HEK293T (cell line): ENCODE data around the gene RFXAP.

ENCODE experiments used
- ARNT ChIP-seq: fragments of 450-650 bp; IDR thresholded peaks from 2 replicates; pipeline ENCODE4 v1.6.1; 2017; ENCODE audit warnings: mild to moderate bottlenecking
- BHLHE40 ChIP-seq: fragments of 450-650 bp; IDR thresholded peaks from 2 replicates; pipeline ENCODE4 v1.6.1; 2016; ENCODE audit warnings: mild to moderate bottlenecking, moderate library complexity, borderline replicate concordance
- ELF4 ChIP-seq: fragments of 450-650 bp; IDR thresholded peaks from 2 replicates; pipeline ENCODE4 v1.6.1; 2017; ENCODE audit warnings: antibody characterized with exemption
- HDGF ChIP-seq: fragments of 450-650 bp; IDR thresholded peaks from 2 replicates; pipeline ENCODE4 v1.6.1; 2017; ENCODE audit warnings: antibody characterized with exemption, borderline replicate concordance
- LEF1 ChIP-seq: fragments of 450-650 bp; IDR thresholded peaks from 2 replicates; pipeline ENCODE4 v1.6.1; 2017; ENCODE audit warnings: mild to moderate bottlenecking, borderline replicate concordance
- NFRKB ChIP-seq: fragments of 450-650 bp; IDR thresholded peaks from 2 replicates; pipeline ENCODE4 v1.6.1; 2016; ENCODE audit warnings: mild to moderate bottlenecking, moderate library complexity
- SP1 ChIP-seq: fragments of 450-650 bp; IDR thresholded peaks from 2 replicates; pipeline ENCODE4 v1.6.1; 2017
- SUZ12 ChIP-seq: fragments of 450-650 bp; IDR thresholded peaks from 2 replicates; pipeline ENCODE4 v1.6.1; 2016; ENCODE audit warnings: mild to moderate bottlenecking
- TARDBP ChIP-seq: fragments of 450-650 bp; IDR thresholded peaks from 2 replicates; pipeline ENCODE4 v1.6.1; 2016
- ZNF384 ChIP-seq: fragments of 450-650 bp; IDR thresholded peaks from 2 replicates; pipeline ENCODE4 v1.6.1; 2016

GRCh38 chr13:36862722-36863121, 43.7 kb downstream of the RFXAP start:
- no peak for TF ChIP-seq ARNT
- no peak for TF ChIP-seq HDGF
- TF ChIP-seq SP1: no peak
- TF ChIP-seq TARDBP: no peak
- no peak for TF ChIP-seq SUZ12
- no peak for TF ChIP-seq ELF4
- no peak for TF ChIP-seq LEF1
- TF ChIP-seq NFRKB: no peak
- no peak for TF ChIP-seq BHLHE40
- TF ChIP-seq ZNF384: no peak
